ENCODE data around the gene FNIP2. TPM values are rescaled to one million over a fixed set of nuclear protein-coding genes. Genes with fewer than 3 reads are reported as not detected.

The FNIP2 gene
- total RNA-seq, 1 experiment from 2014 or later: 5.9 TPM

DNA sequence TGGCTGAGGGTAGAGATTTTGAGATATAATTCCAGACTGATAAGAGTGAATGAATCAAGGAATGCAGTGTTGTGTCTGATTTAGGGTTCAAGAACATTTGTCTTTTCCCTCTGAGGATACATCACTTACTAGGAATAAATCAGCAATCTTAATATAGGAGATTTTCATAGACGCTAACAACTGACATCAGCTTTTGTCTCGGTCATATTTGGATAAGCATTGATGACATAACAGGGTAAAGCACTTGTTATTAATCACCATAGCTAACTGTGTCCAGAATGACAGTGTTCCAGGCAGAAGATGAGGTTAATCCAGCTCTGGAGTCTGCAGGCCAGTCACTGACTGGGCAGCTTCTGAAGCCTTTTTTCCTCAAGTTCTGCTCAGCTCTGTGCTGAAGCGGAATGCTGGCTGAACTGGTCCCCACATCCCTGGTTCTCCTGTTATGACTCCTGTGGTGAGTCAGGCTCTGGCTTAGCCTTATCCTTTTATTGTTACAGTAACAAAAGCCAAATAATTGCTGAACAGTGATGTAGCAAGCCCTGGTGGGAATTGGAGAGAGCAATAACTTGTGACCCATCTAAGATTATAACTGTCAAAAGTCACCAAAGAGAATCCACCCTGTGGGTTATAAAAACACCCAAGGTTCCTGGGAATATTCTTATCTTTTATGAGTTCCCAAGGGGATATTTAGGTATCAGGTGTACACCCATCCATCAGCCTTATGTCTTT lies 41.8 kb downstream of the FNIP2 start:
- Histone ChIP-seq H3K36me3 (replicated peaks; ENCODE audit: control insufficient read depth, insufficient read depth, low read length) (no peaks in the 10 kb centered on the region), H3K4me3 (ENCODE audit: insufficient read depth, low read depth, low read length) (no peak overlapping the region), H3K27me3 (ENCODE audit: control insufficient read depth, insufficient read depth, low read length) (no peaks in the 10 kb centered on the region)
- no peak for DNase-seq

DNA sequence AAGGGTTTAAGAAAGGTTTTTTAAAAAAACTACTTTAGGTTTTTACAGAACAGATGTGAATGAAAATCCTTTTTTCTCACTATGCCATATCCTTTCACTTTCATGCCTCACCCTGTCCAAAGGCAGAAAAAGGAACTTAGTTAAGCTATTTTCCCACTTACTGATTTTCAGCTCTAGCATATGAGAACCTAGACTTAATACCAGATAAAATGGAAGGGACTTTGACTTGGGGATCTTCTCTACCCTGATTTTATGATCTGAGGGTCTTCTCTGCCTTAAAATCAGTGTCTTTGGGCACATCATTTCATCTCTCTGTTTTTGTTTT lies 42.4 kb downstream of the FNIP2 start:
- H3K4me3 ChIP-seq (ENCODE audit: insufficient read depth, low read depth, low read length): no peak overlapping the region
- no peaks in the 10 kb centered on the region for H3K27me3 ChIP-seq (ENCODE audit: control insufficient read depth, insufficient read depth, low read length)
- H3K36me3 ChIP-seq (replicated peaks; ENCODE audit: control insufficient read depth, insufficient read depth, low read length): no peaks in the 10 kb centered on the region
- no peak for DNase-seq

DNA sequence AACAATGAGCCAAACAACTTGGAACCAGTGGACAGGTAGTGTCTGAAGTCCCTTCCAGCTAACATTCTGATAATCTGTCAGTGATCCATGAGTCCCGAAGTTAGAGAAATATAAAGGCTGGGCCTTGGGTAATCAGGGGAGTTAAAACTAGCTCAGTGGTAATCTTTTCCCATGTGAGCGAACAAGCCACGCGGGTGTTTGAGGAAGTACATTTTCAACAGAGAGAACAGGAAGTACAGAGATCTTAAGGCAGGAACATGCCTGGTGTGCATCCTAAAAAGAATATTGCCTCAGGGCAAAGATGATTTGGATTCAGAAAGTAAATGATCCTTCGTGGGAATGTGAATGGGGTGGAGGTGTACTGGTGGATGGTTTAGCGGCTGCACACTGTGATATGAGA lies 42.9 kb downstream of the FNIP2 start:
- Histone ChIP-seq H3K4me3 (ENCODE audit: insufficient read depth, low read depth, low read length) (no peak overlapping the region), H3K27me3 (ENCODE audit: control insufficient read depth, insufficient read depth, low read length) (no peaks in the 10 kb centered on the region), H3K36me3 (replicated peaks; ENCODE audit: control insufficient read depth, insufficient read depth, low read length) (no peaks in the 10 kb centered on the region)
- no peak for DNase-seq

DNA sequence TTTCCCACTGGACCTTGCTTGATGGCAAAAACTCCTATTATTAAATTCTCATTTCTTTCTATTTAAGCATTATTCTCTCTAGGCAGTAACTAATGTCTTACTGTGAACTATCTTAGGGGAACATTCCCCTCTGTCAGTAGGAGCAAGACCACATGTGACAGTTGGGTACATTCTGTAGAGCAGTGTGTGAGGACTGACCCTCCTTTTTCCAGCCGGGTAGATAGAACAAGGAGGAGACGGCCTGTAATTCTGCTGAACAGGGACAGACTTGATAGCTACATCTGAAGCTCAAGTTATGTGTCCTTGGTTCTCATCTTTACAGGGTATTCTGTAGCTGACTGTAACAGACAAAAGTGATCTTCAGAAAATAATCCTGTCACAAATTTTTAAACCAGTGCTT lies 43.3 kb downstream of the FNIP2 start:
- no peaks in the 10 kb centered on the region for H3K36me3 ChIP-seq (replicated peaks; ENCODE audit: control insufficient read depth, insufficient read depth, low read length)
- DNase-seq: no peak
- H3K27me3 ChIP-seq (ENCODE audit: control insufficient read depth, insufficient read depth, low read length): no peaks in the 10 kb centered on the region
- no peak overlapping the region for H3K4me3 ChIP-seq (ENCODE audit: insufficient read depth, low read depth, low read length)

DNA sequence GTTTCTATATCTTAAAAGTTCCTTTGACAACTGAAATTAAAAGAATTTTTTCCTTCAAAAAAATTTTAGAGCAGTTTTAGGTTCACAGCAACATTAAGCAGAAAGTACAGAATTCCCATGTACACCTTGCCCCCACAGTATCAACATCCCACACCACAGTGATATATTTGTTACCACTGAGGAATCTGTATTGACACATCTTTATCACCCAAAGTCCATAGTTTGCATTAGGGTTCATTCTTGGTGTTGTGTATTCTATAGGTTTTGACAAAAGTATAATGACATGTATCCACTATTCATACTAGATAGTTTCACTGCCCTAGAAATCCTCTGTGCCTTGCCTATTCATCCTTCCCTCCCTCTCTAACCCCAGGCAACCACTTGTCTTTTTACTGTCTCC lies 43.7 kb downstream of the FNIP2 start:
- DNase-seq: no peak
- no peaks in the 10 kb centered on the region for H3K27me3 ChIP-seq (ENCODE audit: control insufficient read depth, insufficient read depth, low read length)
- no peak overlapping the region for H3K4me3 ChIP-seq (ENCODE audit: insufficient read depth, low read depth, low read length)
- no peaks in the 10 kb centered on the region for H3K36me3 ChIP-seq (replicated peaks; ENCODE audit: control insufficient read depth, insufficient read depth, low read length)

DNA sequence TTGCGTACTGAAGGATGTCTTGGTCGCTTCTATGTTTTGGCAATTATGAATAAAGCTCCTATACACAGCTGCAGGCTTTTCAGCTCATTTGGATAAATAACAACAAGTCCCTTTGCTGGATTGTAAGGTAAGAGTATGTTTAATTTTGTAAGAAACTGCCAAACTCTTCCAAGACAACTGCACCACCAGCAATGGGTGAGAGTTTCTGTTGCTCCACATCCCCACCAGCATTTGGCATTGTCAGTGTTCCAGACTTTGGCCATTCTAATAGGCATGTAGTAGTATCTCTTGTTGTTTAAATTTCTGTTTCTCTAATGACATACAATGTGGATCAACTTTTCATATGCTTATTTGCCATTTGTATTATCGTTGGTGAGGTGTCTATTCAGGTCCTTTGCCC lies 44.3 kb downstream of the FNIP2 start:
- H3K4me3 ChIP-seq (ENCODE audit: insufficient read depth, low read depth, low read length): no peak overlapping the region
- no peaks in the 10 kb centered on the region for H3K27me3 ChIP-seq (ENCODE audit: control insufficient read depth, insufficient read depth, low read length)
- no peaks in the 10 kb centered on the region for H3K36me3 ChIP-seq (replicated peaks; ENCODE audit: control insufficient read depth, insufficient read depth, low read length)
- DNase-seq: no peak

DNA sequence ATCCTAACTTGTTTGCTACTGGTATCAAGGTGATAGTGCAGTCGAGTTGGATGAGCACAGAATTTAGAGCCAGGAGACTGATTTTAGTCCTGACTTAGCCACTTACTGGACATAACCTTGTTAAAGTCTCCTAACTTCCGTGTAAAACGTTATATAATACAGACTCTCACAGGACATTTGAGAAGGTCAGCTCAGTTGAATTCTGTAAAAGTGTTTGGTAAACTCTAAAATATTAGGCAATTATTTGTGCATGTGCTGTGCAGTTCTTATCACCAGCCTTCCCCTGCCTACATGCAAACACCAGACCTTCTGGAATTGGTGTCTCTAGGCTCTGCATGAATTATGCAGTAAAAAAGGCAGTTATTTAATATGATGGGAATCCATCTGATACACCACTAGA lies 45.4 kb downstream of the FNIP2 start:
- Histone ChIP-seq H3K4me3 (ENCODE audit: insufficient read depth, low read depth, low read length) (no peak overlapping the region), H3K27me3 (ENCODE audit: control insufficient read depth, insufficient read depth, low read length) (no peaks in the 10 kb centered on the region), H3K36me3 (replicated peaks; ENCODE audit: control insufficient read depth, insufficient read depth, low read length) (no peaks in the 10 kb centered on the region)
- no peak for DNase-seq

DNA sequence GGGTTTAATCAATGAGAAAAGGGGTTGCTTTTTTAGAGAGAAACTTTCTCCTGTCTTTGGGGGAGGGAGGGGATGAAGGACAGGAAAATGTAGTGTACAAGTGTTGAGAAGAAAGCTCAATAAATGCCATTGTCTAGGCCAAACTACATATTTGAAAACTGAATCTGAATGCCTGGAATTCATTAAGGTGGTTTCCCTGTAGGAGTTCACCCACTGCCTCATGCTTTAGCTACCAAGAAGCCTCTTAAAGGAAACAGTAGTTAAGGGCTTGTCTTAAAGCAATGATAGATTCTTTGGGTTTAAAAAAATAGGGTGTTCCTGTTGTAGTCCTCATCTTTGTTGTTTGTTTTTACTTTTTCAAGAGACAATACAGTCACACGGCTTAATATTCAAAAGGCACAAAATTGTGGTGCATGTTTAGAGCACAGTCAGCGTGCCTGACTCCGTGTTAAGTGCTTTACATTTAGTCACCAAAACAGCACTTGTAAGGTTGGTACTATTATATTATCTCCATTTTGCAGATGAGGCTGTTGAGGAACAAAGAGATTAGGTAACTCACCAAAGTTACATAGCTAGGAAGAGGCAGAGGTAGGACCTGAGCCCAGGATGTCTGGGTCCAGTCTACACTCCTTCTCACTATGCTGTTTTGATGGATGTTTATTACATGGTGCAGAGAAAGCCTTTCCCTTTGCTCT lies 46.0 kb downstream of the FNIP2 start:
- DNase-seq: no peak
- Histone ChIP-seq H3K27me3 (ENCODE audit: control insufficient read depth, insufficient read depth, low read length) (no peaks in the 10 kb centered on the region), H3K36me3 (replicated peaks; ENCODE audit: control insufficient read depth, insufficient read depth, low read length) (no peaks in the 10 kb centered on the region), H3K4me3 (ENCODE audit: insufficient read depth, low read depth, low read length) (no peak overlapping the region)

DNA sequence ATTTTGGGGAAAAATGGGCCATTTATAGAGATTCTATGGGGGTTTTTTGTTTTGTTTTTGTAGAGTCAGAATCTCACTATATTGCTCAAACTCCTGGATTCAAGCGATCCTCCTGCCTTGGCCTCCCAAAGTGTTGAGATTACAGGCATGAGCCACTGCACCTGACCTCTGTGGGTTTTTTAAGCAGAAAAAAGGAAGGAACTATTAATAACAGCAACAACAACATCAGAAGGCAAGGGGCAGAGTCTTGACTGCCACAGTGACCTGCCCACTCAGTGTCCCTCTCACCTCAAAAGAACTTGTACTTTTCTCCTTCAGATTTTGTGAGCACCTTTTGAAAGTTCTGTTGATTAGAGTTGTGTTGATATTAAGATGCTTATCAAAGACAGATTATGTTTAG lies 48.1 kb downstream of the FNIP2 start:
- Histone ChIP-seq H3K4me3 (ENCODE audit: insufficient read depth, low read depth, low read length) (no peak overlapping the region), H3K36me3 (replicated peaks; ENCODE audit: control insufficient read depth, insufficient read depth, low read length) (no peaks in the 10 kb centered on the region), H3K27me3 (ENCODE audit: control insufficient read depth, insufficient read depth, low read length) (no peaks in the 10 kb centered on the region)
- DNase-seq: no peak

DNA sequence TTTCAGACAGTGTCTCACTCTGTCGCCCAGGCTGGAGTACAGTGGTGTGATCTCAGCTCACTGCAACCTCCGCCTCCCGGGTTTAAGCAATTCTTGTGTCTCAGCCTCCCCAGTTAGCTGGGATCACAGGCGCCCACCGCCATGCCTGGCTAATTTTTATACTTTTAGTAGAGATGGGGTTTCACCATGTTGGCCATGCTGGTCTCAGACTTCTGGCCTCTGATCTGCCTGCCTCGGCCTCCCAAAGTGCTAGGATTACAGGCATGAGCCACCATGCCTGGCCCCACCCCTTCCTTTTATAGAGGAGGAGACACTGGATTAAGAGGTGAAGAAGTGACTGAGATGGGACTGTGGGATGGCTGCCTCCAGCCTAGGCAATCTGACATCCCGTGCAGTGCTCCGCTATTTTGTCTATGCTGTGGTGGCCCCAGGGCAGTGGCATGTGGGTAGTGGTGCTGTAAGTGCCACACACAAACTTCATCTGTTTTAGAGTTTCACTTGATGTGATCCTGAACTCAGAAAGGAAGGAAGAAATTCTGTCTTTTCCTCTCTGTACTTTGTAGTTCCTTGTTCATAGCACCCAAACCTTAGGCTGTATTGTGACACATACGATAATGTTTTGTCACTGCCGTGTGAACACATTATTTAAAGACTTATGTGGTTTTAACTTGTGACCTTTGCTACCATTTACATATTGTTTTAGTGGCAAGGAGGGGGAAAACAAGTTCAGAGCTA lies 48.9 kb downstream of the FNIP2 start:
- H3K27me3 ChIP-seq (ENCODE audit: control insufficient read depth, insufficient read depth, low read length): no peaks in the 10 kb centered on the region
- no peaks in the 10 kb centered on the region for H3K36me3 ChIP-seq (replicated peaks; ENCODE audit: control insufficient read depth, insufficient read depth, low read length)
- no peak overlapping the region for H3K4me3 ChIP-seq (ENCODE audit: insufficient read depth, low read depth, low read length)
- no peak for DNase-seq

DNA sequence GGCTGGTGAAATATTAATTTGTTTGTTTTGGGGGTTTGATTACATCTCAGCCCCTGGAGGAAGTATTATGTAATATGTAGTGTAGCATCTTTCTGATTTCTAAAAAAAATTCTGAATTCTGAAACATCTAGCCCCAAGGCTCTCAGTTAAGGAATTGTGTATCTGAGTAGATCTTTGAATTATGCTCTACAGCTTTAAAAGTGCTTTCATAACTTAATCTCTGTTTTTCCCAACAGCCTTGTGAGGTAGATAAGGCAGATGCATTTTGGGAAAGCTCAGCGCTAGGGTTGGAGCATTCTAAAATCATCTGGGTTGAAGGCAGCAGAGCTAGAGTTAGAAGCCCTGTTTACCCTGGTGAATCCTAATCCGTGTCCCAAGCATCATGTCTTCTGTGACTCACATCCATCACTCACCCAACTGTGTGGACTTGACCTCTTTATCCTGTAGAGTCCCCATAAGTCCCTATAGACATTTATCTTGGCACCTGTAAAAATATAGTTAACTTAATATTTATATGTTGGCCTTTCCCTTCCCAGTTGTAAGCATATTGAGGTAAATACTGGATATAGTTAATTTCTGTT lies 49.8 kb downstream of the FNIP2 start:
- Histone ChIP-seq H3K36me3 (replicated peaks; ENCODE audit: control insufficient read depth, insufficient read depth, low read length) (no peaks in the 10 kb centered on the region), H3K4me3 (ENCODE audit: insufficient read depth, low read depth, low read length) (no peak overlapping the region), H3K27me3 (ENCODE audit: control insufficient read depth, insufficient read depth, low read length) (no peaks in the 10 kb centered on the region)
- DNase-seq: no peak

DNA sequence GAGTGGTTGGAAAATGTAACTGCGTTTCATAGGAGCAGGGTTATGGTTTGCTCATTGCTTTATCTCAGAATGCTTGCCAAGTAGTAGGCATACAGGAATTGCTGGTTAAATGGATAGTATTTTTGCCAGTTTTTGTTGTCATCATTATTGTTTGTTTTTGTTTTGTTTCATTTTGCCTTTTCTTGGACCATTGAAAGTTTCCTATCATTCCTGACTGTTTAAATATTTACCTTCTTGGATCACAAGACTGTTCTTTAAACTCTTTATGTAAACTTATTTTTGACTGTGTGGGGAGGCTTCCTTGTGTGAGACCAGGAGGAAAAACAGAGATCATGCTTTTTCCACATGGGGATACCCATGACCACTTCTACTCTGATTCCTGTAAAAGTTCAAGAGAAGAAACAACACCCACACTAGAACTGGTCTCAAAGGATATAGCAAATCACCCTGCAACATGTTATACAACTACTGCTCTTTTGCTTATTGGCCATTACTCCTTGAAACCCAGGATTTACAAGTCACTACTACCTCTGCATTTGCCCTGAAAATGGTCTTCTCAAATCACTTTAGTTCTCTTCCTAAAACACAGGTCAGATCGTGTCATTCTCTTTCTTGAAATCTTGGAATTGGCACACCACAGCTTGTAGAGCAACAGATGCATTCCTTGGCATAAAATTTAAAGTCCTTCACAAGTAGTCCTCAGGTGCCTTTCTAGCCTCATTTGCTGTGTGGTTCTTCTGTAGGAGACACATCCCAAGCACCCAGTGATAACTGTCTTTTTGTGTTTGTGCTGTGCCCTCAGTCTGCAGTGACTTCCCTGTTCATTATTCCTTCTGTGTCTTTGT lies 51.3 kb downstream of the FNIP2 start:
- Histone ChIP-seq H3K36me3 (replicated peaks; ENCODE audit: control insufficient read depth, insufficient read depth, low read length) (no peaks in the 10 kb centered on the region), H3K27me3 (ENCODE audit: control insufficient read depth, insufficient read depth, low read length) (no peaks in the 10 kb centered on the region), H3K4me3 (ENCODE audit: insufficient read depth, low read depth, low read length) (no peak overlapping the region)
- DNase-seq: no peak

DNA sequence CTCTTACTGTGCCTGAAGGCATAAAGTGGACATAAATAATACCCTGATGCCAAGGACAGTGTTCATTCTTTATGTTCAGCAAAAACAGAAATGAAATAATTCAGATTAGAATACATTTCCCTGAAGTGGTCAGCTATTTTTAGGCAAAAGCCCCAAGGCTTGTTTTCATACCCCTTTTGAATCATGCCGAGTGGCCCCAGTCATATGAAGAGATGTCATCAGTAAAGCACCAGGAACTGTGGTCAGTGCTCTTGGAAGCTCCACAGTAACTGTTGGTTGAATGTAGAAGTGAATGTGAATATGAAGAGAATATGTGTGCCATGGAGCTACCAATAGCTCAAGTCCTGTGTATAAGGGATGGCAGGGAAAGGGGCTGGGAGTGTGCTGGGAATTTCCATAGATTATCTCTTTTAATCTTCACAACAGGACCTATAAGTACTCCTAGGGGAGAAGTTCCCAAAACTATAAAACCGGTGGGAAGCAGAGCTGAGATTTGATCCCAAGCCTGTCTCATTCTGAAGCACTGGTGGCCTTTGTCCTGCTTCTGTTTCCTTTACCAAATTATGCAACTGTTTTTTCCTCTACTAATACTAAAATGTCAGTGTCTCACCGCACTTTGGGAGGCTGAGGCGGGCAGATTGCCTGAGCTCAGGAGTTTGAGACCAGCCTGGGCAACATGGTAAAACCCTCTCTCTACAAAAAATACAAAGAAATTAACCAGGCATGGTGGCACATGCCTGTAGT lies 52.6 kb downstream of the FNIP2 start:
- Histone ChIP-seq H3K36me3 (replicated peaks; ENCODE audit: control insufficient read depth, insufficient read depth, low read length) (no peaks in the 10 kb centered on the region), H3K4me3 (ENCODE audit: insufficient read depth, low read depth, low read length) (no peak overlapping the region), H3K27me3 (ENCODE audit: control insufficient read depth, insufficient read depth, low read length) (no peaks in the 10 kb centered on the region)
- DNase-seq: no peak

DNA sequence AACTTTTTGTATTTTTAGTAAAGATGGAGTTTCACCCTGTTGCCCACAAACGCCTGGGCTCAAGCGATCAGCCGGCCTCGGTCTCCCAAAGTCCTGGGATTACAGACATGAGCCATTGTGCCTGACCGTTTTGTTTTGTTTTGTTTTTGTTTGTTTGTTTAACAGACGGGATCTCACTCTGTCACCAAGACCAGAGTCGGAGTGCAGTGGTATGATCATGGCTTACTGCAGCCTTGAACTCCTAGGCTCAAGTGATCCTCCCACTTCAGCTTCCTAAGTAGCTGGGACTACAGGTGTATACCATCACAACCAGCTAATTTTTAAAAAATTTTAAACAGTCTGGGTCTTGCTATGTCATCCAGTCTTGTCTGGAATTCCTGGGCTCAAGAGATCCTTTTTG lies 53.5 kb downstream of the FNIP2 start:
- Histone ChIP-seq H3K36me3 (replicated peaks; ENCODE audit: control insufficient read depth, insufficient read depth, low read length) (no peaks in the 10 kb centered on the region), H3K27me3 (ENCODE audit: control insufficient read depth, insufficient read depth, low read length) (no peaks in the 10 kb centered on the region), H3K4me3 (ENCODE audit: insufficient read depth, low read depth, low read length) (no peak overlapping the region)
- no peak for DNase-seq

Measured in H7 (cell line).